ENCODE measurements around the gene USHBP1. TPM values are rescaled to one million over a fixed set of nuclear protein-coding genes. Genes with fewer than 3 reads are reported as not detected.

USHBP1 gene
- total RNA-seq, 1 experiment from 2014 or later: not detected

- TF ChIP-seq TCF7L2 (IDR thresholded peaks at IDR 0.05; ENCODE audit: low read depth, low read length): no peak
- TF ChIP-seq, protein P1, sequence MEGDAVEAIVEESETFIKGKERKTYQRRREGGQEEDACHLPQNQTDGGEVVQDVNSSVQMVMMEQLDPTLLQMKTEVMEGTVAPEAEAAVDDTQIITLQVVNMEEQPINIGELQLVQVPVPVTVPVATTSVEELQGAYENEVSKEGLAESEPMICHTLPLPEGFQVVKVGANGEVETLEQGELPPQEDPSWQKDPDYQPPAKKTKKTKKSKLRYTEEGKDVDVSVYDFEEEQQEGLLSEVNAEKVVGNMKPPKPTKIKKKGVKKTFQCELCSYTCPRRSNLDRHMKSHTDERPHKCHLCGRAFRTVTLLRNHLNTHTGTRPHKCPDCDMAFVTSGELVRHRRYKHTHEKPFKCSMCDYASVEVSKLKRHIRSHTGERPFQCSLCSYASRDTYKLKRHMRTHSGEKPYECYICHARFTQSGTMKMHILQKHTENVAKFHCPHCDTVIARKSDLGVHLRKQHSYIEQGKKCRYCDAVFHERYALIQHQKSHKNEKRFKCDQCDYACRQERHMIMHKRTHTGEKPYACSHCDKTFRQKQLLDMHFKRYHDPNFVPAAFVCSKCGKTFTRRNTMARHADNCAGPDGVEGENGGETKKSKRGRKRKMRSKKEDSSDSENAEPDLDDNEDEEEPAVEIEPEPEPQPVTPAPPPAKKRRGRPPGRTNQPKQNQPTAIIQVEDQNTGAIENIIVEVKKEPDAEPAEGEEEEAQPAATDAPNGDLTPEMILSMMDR (IDR thresholded peaks at IDR 0.05): no peak
- no peak for TF ChIP-seq REST (IDR thresholded peaks at IDR 0.05; ENCODE audit: insufficient read depth in 1 of 2, low read depth in 2 of 2, low read length in 1 of 2)
- TF ChIP-seq SIN3A (IDR thresholded peaks at IDR 0.05; ENCODE audit: borderline replicate concordance, insufficient read depth, low read depth, low read length): no peak
- TF ChIP-seq POLR2AphosphoS5 (IDR thresholded peaks at IDR 0.05; ENCODE audit: low read depth, low read length): no peak
- ChIA-PET POLR2A (interaction anchor here (0.6 kb wide), 2 partner anchors 27 to 178 kb away, joined by 4 read pairs; no protein-coding TSS in a partner anchor), CTCF (no interaction called here)
- Histone ChIP-seq H3K4me3 (ENCODE audit: low read depth in 2 of 2, low read length in 2 of 2) (no peak overlapping the region), H3K27me3 (ENCODE audit: control insufficient read depth, insufficient read depth, low read length) (no peaks in the 10 kb centered on the region), H3K36me3 (ENCODE audit: control insufficient read depth, insufficient read depth, low read length) (no peaks in the 10 kb centered on the region), H3K27ac (ENCODE audit: low read length) (peak overlapping the region; percentile 34; the same call in 1 of the 2 replicates), H3K9me3 (ENCODE audit: control insufficient read depth, insufficient read depth, low read depth, low read length) (no peaks in the 10 kb centered on the region), H3K4me1 (ENCODE audit: control insufficient read depth, insufficient read depth, low read length) (peaks cover 32% of the 10 kb centered on the region)
- BruUV-seq (replicated peaks): no TSS peak
- in situ Hi-C loops (cut with HindIII; ENCODE audit: low pct_unique_long_range_greater_than_20kb, low sequenced_read_pairs): no loop called here
- intact Hi-C loops (cut with micrococcal nuclease; ENCODE audit: unreplicated experiment): no loop called here
- ATAC-seq (no peak), DNase-seq (ENCODE audit: low read depth, low spot score) (no peak)
These were observed 14.5 kb downstream of the USHBP1 start for GRCh38 chr19:17249887-17250548.

DNA sequence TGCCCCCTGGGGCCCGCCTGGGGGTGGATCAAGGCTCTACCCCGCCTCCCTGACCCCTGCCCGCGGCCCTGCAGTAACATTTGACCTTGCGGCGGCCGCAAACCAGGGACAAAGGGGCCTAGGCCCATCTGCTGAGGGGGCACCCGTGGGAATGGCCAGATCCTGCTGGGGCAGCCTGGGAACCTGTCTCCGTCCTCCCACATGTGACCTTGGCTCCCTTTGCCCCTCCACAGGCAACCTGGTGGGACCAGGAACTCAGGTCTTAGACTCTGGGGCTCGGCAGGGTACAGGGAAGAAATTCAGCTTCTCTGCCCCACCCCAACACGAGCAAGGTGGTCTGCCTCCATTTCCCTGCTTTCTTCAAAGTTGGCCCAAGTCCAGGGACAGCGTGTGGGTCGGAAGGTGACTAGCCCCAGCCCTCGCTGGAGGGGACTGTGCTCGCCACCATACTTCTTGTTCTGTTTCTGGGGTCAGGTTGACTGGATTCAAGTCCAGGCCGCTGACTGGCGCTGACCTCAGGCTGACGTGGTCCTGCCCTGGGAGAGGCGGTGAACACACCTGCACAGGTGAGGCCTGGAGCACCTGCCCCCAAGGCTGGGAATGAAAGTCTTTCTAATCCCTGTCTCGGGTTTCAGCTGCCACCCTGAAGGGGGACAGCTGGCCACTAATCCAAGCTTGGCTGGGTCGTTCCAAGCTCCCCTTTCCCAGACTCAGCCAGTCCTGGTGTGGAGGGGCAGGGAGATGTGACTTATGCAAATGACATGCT, 16.4 kb downstream of the USHBP1 start:
- ATAC-seq (no peak), DNase-seq (ENCODE audit: low read depth, low spot score) (no peak)
- Histone ChIP-seq H3K4me1 (ENCODE audit: control insufficient read depth, insufficient read depth, low read length) (peaks cover 32% of the 10 kb centered on the region), H3K27ac (ENCODE audit: low read length) (peak overlapping the region; percentile 85), H3K4me3 (ENCODE audit: low read depth in 2 of 2, low read length in 2 of 2) (no peak overlapping the region), H3K9me3 (ENCODE audit: control insufficient read depth, insufficient read depth, low read depth, low read length) (no peaks in the 10 kb centered on the region), H3K36me3 (ENCODE audit: control insufficient read depth, insufficient read depth, low read length) (peaks cover 2% of the 10 kb centered on the region; the same call in 1 of the 2 replicates), H3K27me3 (ENCODE audit: control insufficient read depth, insufficient read depth, low read length) (no peaks in the 10 kb centered on the region)
- ChIA-PET CTCF (interaction anchor here (0.6 kb wide), 2 partner anchors 13 to 127 kb away, joined by 4 to 10 read pairs; no protein-coding TSS in a partner anchor), POLR2A (no interaction called here)
- intact Hi-C loops (cut with micrococcal nuclease; ENCODE audit: unreplicated experiment) (no loop called here), in situ Hi-C loops (cut with HindIII; ENCODE audit: low pct_unique_long_range_greater_than_20kb, low sequenced_read_pairs) (no loop called here)
- no TSS peak for BruUV-seq (replicated peaks)
- TF ChIP-seq, protein P1 (IDR thresholded peaks at IDR 0.05): no peak
